ENCODE results near the gene TMEM17. TPM values are rescaled to one million over a fixed set of nuclear protein-coding genes. Genes with fewer than 3 reads are reported as not detected.

The TMEM17 gene
- total and polyA plus RNA-seq, 9 of the 15 experiments (the other 6 are each of a cell fraction or from before 2014, with no cell fraction given) = 0.58 to 2.2 (median 1.2) TPM

GRCh38 chr2:62501794-62502500 is 4.0 kb downstream of the TMEM17 start:
- peaks cover 3% of the 10 kb centered on the region; the same call in 1 of the 2 replicates for H3K9me3 ChIP-seq (replicated peaks; ENCODE audit: control insufficient read depth, insufficient read depth, low read depth, low read length)
- in situ Hi-C loops (cut with MboI) = no loop called here
- intact Hi-C loops (cut with micrococcal nuclease) = no loop called here
- ATAC-seq = no peak
- CTCF ChIA-PET (ENCODE audit: low intra/inter-chr PET ratio) = no interaction called here
- H3K9ac ChIP-seq (ENCODE audit: insufficient read depth in 1 of 2, low read depth in 2 of 2, low read length in 2 of 2) = no peak overlapping the region
- H3K79me2 ChIP-seq (ENCODE audit: control insufficient read depth, insufficient read depth, low read length) = no peaks in the 10 kb centered on the region; the same call in 2 of the 3 replicates
- H3K4me3 ChIP-seq = no peak overlapping the region
- H3K4me1 ChIP-seq (replicated peaks in 1 of 2; ENCODE audit: control insufficient read depth in 2 of 2, insufficient read depth in 2 of 2, low read length in 2 of 2) = peaks cover 10 to 23% of the 10 kb centered on the region in 2 experiments
- peak; percentile 71 for FAIRE-seq
- BruUV-seq (replicated peaks) = no TSS peak
- no peaks in the 10 kb centered on the region for H4K20me1 ChIP-seq (replicated peaks; ENCODE audit: control insufficient read depth, insufficient read depth, low read length)
- peak overlapping the region; percentile 61 for H3K27ac ChIP-seq (ENCODE audit: extremely low read depth, low read depth, low read length)
- POLR2A ChIA-PET = interaction anchor here (0.6 to 0.7 kb wide), 2 partner anchors 24 to 469 kb away, joined by 3 read pairs; no protein-coding TSS in a partner anchor
- WGBS (ENCODE audit: insufficient coverage, low coverage, missing lambda C conversion rate) = 44% methylated on average over 4 of the region's 4 CpGs
- DNase-seq (ENCODE audit: extremely low read depth in 1 of 4, low spot score in 3 of 4) = peak in 2 of 4 experiments; percentile 38 to 52
- no peaks in the 10 kb centered on the region for H3K27me3 ChIP-seq (ENCODE audit: control insufficient read depth in 2 of 2, insufficient read depth in 2 of 2, low read length in 2 of 2)
- H3K36me3 ChIP-seq (ENCODE audit: control insufficient read depth, insufficient read depth, low read length) = no peaks in the 10 kb centered on the region
- H3K4me2 ChIP-seq (ENCODE audit: insufficient read depth, low read length) = no peak overlapping the region
- peak overlapping the region; percentile 67 for H2AFZ ChIP-seq (ENCODE audit: low read depth, low read length)
- no peaks in the 10 kb centered on the region for H3K9me1 ChIP-seq (ENCODE audit: control insufficient read depth, insufficient read depth, low read length)
- TF ChIP-seq SMARCA5 (IDR thresholded peaks at IDR 0.05) = no peak
- TF ChIP-seq MEF2D (tag; conservative IDR thresholded peaks at IDR 0.05; ENCODE audit: low read depth) = peak; percentile 15; the same call in 1 of the 2 replicates
- TF ChIP-seq DACH1 (IDR thresholded peaks at IDR 0.05; ENCODE audit: partially characterized antibody) = no peak
- no peak for TF ChIP-seq NKRF (IDR thresholded peaks at IDR 0.05; ENCODE audit: borderline replicate concordance)
- TF ChIP-seq MAFK (IDR thresholded peaks at IDR 0.05; ENCODE audit: low read length) = peak; percentile 86
- TF ChIP-seq ZNF592 (IDR thresholded peaks at IDR 0.05) = peak; percentile 74; the same call in 1 of the 2 replicates
- TF ChIP-seq GATAD2B (IDR thresholded peaks at IDR 0.05; ENCODE audit: borderline replicate concordance) = no peak
- TF ChIP-seq IRF1 (CRISPR knock-in tag; IDR thresholded peaks at IDR 0.05; ENCODE audit: borderline replicate concordance) = no peak
- TF ChIP-seq ZNF280B (CRISPR knock-in tag; IDR thresholded peaks at IDR 0.05) = no peak
- TF ChIP-seq GATA2 (CRISPR knock-in tag; IDR thresholded peaks at IDR 0.05) = no peak
- no peak for TF ChIP-seq ZFP91 (CRISPR knock-in tag; IDR thresholded peaks at IDR 0.05)
